ENCODE data around the gene RPN1.

- TF ChIP-seq CTCF (conservative IDR thresholded peaks at IDR 0.05): no peak
- no peak for TF ChIP-seq EZH2 (IDR thresholded peaks at IDR 0.05; ENCODE audit: low read depth)
Observed at GRCh38 chr3:128585189-128585588, 65.4 kb downstream of the RPN1 start.
